Muscle of arm (tissue), 12 donors: Measurements from ENCODE around the gene WNK2. TPM values are rescaled to one million over a fixed set of nuclear protein-coding genes. Genes with fewer than 3 reads are reported as not detected.

Source experiments
- DNase-seq: peaks from one replicate; pipeline ENCODE4 v3.0.0-alpha.2; 2013
- polyA plus RNA-seq, 12 donors: library from polyadenylated mRNA; unstranded; fragments of 120-200 nt; gene quantifications; one replicate each; pipeline ENCODE4 v1.2.1, GENCODE V29; 2013; ENCODE audit not compliant: insufficient read length in 12 of 12

Gene WNK2
- polyA plus RNA-seq, 12 donors: 7.2 to 61.6 (median 13.9) TPM; not detected in 1

DNA sequence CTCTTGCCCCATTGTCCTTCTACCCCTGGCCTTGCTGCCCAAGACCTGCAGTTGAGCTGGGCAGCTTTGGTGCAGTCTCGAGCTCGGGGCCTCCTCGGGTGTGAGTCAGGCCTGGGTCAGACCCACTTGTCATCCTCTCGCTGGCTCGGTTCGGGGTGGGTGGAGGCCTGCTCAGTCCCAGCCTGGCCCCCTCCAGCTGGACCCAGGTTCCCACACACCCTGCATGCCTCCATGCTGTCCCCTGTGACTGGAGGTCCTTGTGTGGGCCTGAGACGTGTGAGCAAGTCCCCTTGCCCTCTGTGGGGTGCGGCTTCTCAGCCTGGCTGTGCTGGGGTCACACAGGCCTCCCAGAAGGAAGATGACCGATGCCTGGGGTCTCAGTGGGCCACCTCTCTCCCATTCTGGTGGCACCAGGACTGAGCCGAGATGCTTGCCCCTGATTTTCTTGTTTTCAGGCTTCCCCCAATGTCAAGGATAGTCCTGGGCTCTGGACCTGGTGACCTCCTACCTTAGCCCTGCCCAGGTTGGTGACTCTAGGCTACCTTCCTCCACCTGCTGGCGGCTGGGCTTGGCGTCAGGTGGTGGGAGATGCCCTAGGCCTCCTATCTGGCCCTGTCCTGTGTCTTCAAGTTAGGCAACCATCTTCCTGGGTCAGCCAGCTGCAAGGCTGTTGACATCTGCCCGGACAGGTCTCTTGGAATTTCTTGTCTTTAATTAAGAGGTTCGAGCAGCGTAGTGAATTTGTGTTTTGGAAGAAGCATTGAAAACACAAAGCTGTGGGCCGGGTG, 15.1 kb downstream of the WNK2 start:
- no peak for DNase-seq

DNA sequence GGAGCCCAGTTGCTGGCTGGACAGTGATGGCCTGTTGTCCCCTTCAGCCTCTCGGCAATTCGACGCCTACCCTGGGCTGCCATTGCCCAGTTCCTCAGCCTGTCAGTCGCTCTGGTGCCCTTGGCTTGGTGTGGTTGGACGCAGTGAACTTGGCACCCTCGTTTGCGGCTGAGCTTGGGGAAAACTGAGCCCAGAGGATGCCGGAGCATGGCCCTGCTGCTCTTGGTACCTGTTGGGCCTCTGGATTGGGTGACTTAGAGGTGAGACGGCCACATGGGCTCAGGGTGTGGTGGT, 16.5 kb downstream of the WNK2 start:
- no peak for DNase-seq

DNA sequence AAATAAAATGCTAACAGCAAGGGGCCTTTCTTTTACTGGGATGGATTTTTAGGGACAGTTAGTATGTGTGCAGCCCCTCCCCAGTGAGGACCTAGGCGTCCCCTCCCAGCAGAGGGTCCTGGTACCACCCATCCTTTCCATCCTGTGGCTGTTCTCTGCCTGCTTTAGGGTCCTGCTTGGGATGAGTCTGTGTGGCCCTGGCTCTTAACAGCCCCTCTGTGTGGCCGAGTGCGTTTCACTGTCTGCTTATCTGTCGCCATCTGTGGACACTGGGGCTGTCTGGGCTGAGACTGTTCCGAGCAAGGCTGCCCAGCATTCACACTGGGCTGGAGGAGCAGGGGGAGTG, 17.0 kb downstream of the WNK2 start:
- no peak for DNase-seq

DNA sequence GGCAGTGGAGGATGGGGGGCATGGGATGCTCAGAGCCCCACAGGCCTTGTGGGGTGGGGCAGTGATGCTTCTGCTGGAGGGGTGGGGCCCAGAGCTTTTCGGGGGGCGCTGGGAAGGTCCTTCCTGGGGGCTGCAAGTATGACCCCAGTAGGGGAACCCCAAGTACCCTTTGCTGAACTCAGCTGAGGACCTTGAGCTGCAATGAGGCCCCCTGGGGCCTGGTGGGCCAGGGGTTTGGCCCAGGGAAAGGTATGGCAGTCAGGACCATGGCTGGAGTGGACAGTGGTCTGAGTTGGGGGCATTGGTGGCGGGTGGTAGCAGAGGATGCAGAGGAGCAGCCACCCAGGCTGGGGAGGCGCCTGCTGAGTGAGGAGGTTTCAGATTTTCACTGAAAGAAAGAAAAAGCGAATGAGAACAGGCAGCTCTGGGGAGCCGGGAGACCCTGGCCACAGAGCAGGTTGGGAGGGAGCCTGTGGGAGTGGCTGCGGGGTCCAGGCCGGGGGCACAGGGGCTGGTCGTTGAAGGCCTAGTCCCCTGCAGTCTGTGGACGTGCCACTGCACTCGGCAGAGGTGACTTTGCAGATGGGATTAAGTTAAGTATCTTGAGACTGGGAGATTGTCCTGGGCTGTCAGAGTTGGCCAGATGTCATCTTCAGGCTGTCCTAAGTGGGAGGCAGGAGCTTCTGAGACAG, 19.2 kb downstream of the WNK2 start:
- DNase-seq: no peak

DNA sequence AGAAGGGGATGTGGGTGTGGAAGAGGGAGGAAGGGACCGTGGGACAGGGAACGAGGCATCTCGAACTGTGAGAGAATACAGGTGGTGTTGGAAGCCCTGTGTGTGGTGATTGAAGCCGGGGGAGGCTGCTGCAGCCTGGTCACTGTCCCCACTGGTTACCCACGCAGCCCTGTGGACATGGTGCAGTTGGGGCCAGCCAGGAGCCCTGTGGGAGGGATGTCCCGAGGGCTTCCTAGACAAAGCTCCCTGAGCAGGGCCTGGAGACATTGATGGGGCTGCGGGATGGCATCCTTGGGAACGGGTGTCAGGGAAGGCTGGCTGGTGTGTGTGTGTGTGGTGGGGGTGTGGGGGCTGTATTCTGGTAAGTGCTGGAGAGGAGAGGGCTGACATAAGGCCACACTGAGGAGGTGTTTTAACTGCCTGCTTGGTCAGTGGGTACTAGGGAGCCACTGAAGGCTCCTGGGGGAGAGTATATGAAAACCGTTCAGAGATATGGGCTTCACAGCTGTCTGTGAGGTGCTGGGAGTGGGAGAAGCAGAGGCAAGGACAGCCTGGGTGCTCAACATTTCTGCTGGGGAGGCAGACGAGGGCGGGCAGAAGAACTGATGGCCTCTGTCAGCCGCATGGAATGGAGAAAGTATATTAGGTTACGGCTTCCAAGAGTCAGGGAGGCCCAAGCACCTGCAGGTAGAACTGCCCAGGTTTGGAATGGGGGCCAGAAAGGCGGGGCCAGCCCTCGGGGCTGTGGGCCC, 20.0 kb downstream of the WNK2 start:
- DNase-seq: no peak

DNA sequence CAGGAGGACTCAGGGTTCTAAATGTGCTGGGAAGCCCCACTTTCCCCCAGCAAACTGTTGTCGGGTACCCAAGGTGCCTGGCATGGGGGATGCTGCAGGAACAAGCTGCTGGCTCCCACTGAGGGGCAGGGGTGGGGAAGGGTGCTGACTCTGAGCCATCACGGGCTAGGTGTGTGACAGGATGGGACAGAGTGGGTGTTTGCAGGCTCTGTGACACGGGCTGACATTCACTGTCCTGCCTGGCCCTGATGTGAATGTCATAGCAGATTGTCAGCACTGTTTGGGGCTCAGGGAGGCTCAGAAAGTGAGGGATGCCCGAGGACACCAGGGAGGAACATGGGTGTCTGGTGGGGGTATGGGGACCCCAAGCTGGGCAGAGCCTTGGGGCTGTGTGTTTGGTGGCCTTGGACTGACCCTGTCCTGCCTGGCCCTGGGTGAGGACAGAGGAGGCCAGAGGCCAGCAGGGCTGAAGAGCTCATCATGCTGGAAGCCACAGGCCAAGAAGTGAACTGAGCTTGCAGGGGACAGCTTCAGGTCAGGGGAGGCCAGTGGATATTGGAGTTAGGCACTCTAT, 20.6 kb downstream of the WNK2 start:
- DNase-seq: no peak

DNA sequence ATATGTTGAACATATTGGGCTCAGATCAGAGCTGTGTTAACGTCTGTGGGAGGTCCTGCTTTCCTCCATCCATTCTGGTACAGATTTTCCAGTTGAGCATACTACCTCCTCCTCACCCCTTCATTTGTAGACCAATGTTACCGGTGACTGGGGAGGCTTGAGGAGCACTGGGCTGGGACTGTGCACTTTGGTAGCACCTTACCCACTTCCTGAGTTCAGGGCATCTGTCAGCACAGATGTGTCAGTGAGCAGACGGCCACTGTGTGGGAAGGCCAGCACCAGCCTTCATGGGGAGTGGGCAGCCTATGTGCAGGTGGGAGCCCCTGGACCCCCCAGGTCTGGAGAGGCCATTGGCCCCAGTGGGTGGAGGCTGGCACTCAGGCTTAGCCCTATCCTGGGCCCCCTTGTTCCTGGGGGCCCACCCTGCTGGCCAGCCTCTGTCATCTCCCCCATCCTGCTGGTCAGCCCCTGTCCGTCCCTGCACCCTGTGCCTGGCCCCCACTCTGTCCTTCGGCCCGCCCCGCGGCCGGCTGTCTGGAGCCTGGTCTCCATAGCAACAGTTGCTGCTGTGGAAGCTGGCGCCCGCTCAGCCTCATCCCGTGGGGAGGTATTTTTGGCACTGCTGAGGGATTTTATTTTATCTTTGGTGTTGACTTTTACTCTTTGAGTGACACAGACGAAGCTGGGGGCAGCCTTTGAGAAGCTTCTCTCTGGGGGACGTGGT, 21.3 kb downstream of the WNK2 start:
- peak; percentile 83 for DNase-seq

DNA sequence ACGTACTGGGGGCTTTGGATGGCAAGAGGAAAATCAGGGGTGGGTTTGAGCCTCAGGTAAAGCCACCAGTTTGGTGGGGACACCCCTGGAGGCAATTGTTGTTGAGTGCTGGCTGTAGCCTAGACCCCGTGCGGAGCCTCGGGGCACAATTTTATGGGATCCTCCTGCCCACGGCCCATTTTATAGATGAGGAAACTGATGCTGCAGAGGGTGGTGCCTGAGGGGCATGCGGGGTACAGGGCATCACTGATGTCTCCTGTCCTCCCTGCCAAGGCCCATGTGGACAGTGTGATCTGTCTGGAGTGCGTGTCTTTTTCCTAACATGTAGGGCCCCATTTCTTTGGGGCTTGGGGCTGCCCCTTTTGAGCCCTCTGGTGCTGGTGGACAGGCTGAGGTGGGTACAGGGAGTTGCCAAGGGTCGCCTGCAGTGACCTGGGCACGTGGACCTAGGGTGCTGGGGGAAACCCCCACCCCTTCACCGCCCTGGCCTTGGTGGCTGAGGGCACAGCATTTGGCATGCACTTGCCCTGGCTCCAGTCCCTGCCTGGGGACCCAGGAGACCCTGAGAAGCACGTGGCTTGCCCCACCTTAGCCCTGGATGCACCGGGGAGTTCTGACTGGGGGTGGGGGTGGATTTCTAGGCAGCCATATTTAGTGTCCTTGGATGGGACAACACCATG, 22.1 kb downstream of the WNK2 start:
- no peak for DNase-seq

DNA sequence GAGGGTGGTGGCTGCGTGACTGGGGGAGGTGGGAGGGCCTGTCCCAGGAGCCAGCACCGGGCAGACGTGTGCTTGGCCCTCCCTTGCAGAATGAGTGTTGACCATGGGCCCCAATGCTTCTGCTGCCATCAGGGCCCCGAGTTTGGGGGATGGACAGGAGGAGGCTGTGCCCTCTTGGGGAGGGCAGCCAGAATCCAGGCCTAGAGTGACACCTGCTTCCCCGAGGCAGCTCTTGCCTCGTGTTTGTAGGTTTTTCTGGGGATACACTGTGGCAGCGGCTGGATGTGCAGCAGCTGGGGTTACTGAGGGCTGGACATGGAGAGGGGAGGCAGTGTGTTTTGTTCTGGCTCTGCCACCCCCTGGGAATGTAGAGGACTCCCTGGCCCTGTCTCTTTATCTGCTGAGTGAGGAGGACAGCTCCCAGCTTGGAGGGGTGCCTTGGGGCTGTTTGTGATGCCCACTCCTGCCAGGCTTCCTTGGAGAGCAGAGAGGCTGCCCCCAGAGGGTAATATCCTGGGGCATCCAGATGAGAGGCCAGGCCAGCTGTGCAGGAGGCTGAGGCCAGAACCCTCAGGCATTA, 22.7 kb downstream of the WNK2 start:
- no peak for DNase-seq

DNA sequence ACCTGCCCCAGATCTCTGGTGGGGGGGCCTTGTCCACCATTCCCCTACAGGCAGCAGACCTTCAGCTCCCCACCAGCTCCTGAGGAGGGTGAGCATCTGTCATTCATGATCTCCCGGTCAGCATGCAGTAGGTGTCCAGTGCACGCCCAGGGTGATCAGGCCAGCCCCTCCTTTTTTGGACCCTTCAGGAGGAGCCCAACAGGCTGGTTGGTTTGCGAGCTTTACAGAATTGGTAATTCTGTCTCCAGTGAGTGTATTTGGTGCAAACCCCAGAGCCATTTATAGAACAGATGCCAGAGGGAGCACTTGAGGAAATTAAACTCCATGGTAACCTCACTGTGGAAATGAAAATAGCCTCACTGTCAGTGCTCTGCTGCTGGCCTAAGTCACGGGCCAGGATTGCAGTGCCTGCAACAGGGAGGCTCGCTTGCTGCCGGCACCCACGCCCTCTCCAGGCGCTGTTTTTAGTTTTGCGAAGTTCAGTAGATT, 23.4 kb downstream of the WNK2 start:
- peak; percentile 84 for DNase-seq

DNA sequence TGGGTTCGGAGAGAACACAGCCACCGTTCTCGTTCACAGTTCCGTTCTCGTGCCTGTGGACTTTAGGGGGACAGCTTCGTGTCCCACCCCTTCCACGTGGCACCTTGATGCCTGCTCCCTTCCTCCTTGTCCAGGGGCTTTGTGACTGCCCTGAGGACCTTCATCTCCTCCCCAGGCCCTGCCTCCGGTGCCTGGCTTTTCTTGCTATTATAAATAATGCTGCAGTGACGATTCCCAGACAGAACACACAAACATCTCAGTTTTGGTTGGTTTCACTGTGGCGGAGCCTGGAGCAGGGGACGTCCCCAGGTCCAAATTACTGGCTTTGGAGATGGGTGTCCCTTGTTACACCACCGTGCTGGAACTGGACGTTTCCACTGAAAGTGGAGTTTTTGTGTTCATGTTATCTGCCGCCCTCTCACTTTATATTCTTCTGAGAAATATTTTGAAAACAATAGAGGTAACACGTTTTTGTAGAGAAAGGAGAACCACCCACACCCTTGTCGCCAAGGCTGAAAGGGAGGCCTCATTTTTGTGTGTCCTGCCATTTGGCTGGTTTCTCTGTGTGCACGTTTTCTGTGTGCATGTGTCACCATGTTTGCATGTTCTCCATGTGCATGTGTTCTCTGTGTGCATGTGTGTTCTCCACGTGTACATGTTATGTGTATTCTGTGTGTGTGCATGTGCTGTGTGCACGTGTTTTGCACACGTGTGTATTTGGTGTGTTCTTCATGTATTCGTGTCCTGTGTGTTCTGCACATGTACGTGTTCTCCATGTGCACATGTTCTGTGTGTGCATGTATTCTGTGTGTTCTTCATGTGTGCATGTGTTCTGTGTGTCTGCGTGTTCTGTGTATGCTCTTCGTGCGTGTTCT, 24.2 kb downstream of the WNK2 start:
- no peak for DNase-seq

DNA sequence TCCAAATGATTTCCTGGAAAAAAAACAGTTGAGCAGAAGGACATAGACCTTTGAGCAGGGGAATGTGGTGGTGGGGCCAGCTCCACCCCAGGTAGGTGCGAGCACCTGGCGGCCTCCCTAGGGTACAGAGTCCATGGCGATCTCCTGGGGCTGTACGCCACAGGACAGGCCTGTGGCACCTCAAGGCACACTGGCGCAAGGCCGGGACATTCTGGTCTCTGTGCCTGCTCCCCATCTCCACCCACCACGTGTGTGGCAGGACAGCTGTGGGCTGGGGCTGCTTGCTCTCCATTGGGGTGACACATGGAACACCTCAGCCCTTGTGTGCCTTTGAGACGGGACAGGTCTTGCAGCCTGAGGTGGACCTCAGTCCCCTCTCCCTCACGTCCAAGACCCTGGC, 25.2 kb downstream of the WNK2 start:
- no peak for DNase-seq

DNA sequence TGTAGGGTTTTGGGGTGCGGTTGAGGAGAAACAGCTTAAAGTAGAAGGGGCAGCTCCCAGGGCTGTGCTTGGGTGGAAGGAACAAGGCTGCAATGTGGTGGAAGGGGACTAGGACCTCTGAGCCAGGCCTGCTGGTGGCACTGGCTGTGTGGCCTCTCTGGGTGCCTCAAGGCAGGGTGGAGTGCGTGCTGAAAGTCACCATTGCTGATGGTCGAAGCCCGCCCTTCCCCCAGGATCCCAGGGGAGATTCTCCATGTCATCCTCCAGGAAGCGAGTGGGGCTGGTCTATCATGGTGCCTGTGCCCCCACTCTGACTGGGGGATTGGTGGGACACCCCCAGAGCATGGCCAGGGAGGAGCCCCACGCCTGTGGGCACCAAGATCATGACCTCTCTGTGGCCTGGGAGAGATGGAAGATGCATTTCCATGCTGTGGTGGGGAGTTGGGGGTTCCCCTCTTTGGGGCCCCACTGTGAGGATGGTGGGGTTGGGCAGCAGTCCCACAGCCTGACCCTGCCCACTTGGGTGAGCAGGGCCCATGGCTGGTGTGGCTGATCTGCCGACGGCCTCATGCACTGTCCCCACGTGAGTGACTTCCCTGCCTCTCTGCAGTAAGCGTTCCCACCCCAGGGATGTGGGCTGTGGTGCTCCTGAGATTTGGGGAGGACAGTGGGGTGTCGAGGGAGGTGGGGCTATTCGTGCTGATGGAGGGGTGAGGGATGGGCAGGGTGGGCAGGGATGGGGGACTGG, 25.8 kb downstream of the WNK2 start:
- no peak for DNase-seq

DNA sequence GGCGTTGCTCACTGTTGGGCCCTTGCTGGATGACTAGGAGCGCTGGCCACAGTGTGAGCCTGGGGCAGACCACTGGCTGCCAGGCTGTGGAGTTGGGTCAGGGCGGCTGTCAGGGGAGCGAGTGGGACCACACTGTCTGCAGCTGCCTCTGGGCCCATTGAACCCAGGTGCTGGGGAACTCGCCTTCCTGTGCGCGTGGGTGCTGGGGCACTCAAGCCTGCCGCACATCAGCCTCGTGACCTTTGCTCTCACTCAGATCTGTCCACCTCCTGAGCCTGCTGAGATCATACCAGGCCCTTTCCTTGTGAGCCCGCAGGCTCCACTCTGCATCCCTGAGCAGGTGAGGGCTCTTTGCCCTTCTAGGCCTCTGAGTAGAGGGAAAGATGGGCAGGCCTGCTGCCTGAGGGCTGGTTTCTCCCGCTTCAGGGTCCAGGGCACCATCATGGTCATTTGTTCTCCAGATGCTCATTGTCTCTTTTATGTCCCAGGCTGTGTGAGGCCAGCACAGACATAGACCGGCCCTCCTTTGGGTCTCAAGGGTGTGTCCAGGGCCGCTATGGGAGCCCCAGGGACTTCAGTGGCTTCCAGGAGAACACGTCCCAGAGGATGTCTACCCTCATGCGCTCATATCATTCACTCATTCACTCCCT, 26.5 kb downstream of the WNK2 start:
- no peak for DNase-seq

DNA sequence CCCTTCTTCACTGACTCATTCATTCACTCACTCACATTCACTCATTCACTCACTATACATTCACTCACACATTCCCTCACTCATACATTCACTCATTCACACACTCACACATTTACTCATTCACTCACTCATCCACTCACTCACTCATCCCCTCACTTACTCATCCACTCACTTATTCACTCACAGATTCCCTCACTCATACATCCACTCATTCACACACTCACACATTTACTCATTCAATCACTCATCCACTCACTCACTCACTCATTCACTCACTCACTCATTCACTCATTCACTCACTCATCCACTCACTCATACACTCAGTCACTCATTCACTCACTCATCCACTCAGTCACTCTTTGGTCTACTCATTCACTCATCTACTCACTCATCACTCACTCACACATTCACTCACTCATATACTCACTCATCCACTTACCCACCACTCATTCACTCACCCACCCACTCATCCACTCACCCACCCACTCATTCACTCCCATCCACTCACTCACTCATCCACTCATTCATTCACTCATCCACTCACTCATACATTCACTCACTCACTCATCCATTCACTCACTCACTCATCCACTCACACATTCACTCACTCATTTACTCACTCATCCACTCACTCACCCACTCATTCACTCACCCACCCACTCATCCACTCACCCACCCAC, 27.2 kb downstream of the WNK2 start:
- DNase-seq: no peak

DNA sequence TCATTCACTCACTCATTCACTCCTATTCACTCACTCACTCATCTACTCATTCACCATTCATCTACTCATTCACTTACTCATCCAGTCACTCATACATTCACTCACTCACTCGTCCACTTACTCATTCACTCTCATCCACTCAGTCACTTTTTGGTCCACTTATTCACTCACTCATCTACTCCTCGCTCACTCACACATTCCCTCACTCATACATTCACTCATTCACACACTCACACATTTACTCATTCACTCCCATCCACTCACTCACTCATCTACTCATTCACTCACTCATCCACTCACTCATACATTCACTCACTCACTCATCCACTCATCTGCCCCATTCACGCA, 27.7 kb downstream of the WNK2 start:
- no peak for DNase-seq

DNA sequence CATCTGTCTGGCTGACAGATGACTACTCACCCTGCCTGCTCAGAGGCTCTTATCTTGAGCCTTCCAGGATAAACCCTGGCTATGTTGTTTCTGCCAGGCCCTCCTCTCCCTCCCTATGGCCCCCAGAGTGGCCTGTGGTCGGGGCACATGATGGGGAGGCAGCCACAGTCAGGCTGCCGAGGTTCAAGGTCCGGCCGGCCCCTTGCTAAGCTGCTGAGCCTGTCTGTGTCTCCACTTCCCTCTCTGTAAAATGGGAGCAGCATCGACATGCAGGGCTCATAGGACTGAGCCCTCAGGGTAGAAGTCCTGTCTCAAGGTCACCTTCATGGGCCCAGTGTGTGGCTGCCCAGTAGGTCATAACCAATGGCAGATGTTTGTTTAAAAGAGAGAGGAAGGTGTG, 28.5 kb downstream of the WNK2 start:
- no peak for DNase-seq

DNA sequence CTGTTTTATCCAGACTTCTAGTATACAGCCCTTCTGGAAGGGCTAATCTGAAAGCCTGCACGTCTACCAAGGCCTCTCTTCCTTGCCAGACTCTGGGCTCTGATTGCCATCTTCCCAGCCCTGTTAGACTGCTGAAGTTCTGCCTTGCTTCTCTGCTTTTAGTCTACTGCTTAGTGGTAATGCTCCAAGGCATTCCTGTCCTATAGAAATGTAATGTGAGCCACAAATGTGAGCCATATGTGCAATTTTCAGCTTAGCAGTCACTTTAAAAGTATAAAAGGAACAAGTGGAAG, 32.1 kb downstream of the WNK2 start:
- no peak for DNase-seq
